HCT116 (cell line): ENCODE results near the gene SMURF1.

Experiments used
- EZH2phosphoT487 ChIP-seq: fragments of 200-600 bp; IDR thresholded peaks from 2 replicates; pipeline ENCODE4 v1.6.1; 2018; ENCODE audit warnings: antibody characterized with exemption, borderline replicate concordance
- POLR2A ChIP-seq: IDR thresholded peaks from 2 replicates; pipeline ENCODE4 v1.7.0; 2011; ENCODE audit warnings: borderline replicate concordance; ENCODE audit not compliant: insufficient read depth, insufficient read length; ENCODE audit errors: extremely low read depth
- SP1 ChIP-seq: IDR thresholded peaks from 2 replicates; pipeline ENCODE4 v1.6.1; 2012; ENCODE audit warnings: low read depth

- TF ChIP-seq SP1 (no peak), EZH2phosphoT487 (no peak), POLR2A (no peak)
Measured at GRCh38 chr7:99141334-99141733, 2.6 kb downstream of the SMURF1 start.
